ENCODE measurements around the gene USP46.

USP46 gene

GRCh38 chr4:52554612-52555355, 104.3 kb downstream of the USP46 start:
- TF ChIP-seq, protein P1, sequence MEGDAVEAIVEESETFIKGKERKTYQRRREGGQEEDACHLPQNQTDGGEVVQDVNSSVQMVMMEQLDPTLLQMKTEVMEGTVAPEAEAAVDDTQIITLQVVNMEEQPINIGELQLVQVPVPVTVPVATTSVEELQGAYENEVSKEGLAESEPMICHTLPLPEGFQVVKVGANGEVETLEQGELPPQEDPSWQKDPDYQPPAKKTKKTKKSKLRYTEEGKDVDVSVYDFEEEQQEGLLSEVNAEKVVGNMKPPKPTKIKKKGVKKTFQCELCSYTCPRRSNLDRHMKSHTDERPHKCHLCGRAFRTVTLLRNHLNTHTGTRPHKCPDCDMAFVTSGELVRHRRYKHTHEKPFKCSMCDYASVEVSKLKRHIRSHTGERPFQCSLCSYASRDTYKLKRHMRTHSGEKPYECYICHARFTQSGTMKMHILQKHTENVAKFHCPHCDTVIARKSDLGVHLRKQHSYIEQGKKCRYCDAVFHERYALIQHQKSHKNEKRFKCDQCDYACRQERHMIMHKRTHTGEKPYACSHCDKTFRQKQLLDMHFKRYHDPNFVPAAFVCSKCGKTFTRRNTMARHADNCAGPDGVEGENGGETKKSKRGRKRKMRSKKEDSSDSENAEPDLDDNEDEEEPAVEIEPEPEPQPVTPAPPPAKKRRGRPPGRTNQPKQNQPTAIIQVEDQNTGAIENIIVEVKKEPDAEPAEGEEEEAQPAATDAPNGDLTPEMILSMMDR (IDR thresholded peaks at IDR 0.05; ENCODE audit: low read length, missing control alignments) = no peak
- DNase-seq (ENCODE audit: low read depth) = peak; percentile 30
- no peak overlapping the region for H3K4me3 ChIP-seq (replicated peaks; ENCODE audit: low read depth, low read length)

DNA sequence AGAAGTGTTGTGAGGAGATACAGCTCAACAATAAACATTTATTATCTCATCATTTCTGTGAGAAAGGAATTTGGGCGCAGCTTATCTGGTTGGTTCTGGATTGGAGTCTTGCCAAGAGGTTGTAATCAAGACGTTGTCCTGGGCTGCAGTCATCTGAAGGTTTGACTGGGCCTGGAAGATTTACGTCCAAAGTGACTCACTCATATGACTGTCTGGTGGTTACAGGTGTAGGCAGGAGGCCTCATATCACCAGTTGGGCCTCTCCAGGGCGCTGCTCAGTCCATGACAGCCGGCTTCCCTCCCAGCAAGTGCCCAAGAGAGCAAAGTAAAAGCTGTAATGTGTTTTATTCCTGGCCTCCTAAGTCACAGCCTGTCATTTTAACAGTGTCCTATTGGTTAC, 106.3 kb downstream of the USP46 start:
- TF ChIP-seq, protein P1 (IDR thresholded peaks at IDR 0.05; ENCODE audit: low read length, missing control alignments) = no peak
- DNase-seq (ENCODE audit: low read depth) = no peak
- H3K4me3 ChIP-seq (replicated peaks; ENCODE audit: low read depth, low read length) = no peak overlapping the region

GRCh38 chr4:52551487-52551886, 107.6 kb downstream of the USP46 start:
- no peak for DNase-seq (ENCODE audit: low read depth)
- TF ChIP-seq, protein P1 (IDR thresholded peaks at IDR 0.05; ENCODE audit: low read length, missing control alignments) = no peak
- H3K4me3 ChIP-seq (replicated peaks; ENCODE audit: low read depth, low read length) = no peak overlapping the region

DNA sequence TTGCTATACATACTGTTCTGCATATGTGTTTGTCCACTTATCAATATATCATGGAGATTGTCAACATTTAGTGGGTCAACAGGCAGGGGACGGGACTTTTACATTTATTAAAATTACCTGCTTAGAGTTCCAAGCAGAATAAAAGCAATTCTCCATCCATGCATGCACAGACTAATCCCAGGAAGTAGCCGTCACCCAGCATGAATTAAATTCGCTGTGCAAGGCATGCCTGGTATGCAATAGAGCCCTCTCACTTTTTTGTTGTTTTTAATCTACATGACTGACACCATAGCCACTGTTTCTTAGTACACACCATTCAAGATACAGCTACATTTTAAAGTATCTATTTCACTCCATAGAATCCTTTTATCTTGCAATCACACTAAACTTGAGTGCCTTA, 108.9 kb downstream of the USP46 start:
- H3K4me3 ChIP-seq (replicated peaks; ENCODE audit: low read depth, low read length) = no peak overlapping the region
- TF ChIP-seq, protein P1 (IDR thresholded peaks at IDR 0.05; ENCODE audit: low read length, missing control alignments) = no peak
- DNase-seq (ENCODE audit: low read depth) = no peak

- DNase-seq (ENCODE audit: low read depth) = no peak
- no peak overlapping the region for H3K4me3 ChIP-seq (replicated peaks; ENCODE audit: low read depth, low read length)
- TF ChIP-seq, protein P1 (IDR thresholded peaks at IDR 0.05; ENCODE audit: low read length, missing control alignments) = no peak
Measured at GRCh38 chr4:52548818-52549570, 110.1 kb downstream of the USP46 start.

- TF ChIP-seq, protein P1 (IDR thresholded peaks at IDR 0.05; ENCODE audit: low read length, missing control alignments) = no peak
Measured at GRCh38 chr4:52546449-52546848, 112.7 kb downstream of the USP46 start.

More at GRCh38 chr4:52546449-52546848, 112.7 kb downstream of the USP46 start:
- DNase-seq (ENCODE audit: low read depth) = no peak
- H3K4me3 ChIP-seq (replicated peaks; ENCODE audit: low read depth, low read length) = no peak overlapping the region
